ENCODE data around the gene PCDHAC1. TPM values are rescaled to one million over a fixed set of nuclear protein-coding genes. Genes with fewer than 3 reads are reported as not detected.

The PCDHAC1 gene
- total RNA-seq, 1 donor: under 0.01 TPM

DNA sequence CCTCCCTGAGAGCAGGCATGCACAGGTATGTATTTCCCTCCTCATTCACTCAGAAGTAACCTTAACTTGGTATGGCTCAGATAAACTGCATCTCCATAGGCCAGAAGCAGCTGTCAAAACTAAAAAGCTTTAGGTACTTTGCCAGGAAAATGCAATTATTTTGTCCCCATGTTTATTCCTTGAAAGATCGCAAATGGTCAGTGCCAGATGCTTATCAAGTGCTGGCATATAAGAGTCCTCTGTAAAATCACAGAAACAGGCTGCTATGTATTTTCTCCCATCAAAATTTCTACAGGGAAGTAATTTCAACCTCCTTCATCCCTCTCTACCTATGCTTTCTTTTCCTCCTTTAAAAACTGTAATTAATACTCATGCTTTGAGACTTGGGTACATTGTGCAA, 52.9 kb downstream of the PCDHAC1 start:
- no peak for DNase-seq (ENCODE audit: low read depth)
- no peak overlapping the region for H3K4me3 ChIP-seq (ENCODE audit: low read depth, low read length)

More for the DNA sequence above, 52.9 kb downstream of the PCDHAC1 start:
- TF ChIP-seq, protein P1, sequence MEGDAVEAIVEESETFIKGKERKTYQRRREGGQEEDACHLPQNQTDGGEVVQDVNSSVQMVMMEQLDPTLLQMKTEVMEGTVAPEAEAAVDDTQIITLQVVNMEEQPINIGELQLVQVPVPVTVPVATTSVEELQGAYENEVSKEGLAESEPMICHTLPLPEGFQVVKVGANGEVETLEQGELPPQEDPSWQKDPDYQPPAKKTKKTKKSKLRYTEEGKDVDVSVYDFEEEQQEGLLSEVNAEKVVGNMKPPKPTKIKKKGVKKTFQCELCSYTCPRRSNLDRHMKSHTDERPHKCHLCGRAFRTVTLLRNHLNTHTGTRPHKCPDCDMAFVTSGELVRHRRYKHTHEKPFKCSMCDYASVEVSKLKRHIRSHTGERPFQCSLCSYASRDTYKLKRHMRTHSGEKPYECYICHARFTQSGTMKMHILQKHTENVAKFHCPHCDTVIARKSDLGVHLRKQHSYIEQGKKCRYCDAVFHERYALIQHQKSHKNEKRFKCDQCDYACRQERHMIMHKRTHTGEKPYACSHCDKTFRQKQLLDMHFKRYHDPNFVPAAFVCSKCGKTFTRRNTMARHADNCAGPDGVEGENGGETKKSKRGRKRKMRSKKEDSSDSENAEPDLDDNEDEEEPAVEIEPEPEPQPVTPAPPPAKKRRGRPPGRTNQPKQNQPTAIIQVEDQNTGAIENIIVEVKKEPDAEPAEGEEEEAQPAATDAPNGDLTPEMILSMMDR (IDR thresholded peaks at IDR 0.05; ENCODE audit: insufficient read depth, low read depth, low read length): no peak

Small RNA genes lying within 50 kb of the gene (small RNA-seq; reads per million reads assigned to genes)
- not detected for gene AC010223.1

Other genes with a start within 250 kb of the PCDHAC1 start
- 52.2 and 56.4 TPM in 2 replicates for gene HARS1, start 234.9 kb upstream of the PCDHAC1 start, total RNA-seq
- 29.6 and 32.0 TPM in 2 replicates for gene HARS2, start 234.8 kb upstream of the PCDHAC1 start, total RNA-seq
- gene ZMAT2, start 225.9 kb upstream of the PCDHAC1 start, total RNA-seq: 35.1 and 47.1 TPM in 2 replicates
- under 0.01 TPM in 1 of 2 replicates, not detected in the other for gene PCDHA1, start 140.2 kb upstream of the PCDHAC1 start, total RNA-seq
- under 0.01 TPM in 2 replicates for gene PCDHA2, start 131.4 kb upstream of the PCDHAC1 start, total RNA-seq
- gene PCDHA3, start 125.2 kb upstream of the PCDHAC1 start, total RNA-seq: under 0.01 and 0.32 TPM in 2 replicates
- 0.32 and 0.43 TPM in 2 replicates for gene PCDHA4, start 119.2 kb upstream of the PCDHAC1 start, total RNA-seq
- gene PCDHA5, start 104.7 kb upstream of the PCDHAC1 start, total RNA-seq: under 0.01 TPM in 2 replicates
- under 0.01 and 0.43 TPM in 2 replicates for gene PCDHA6, start 98.3 kb upstream of the PCDHAC1 start, total RNA-seq
- 0.32 and 0.86 TPM in 2 replicates for gene PCDHA7, start 92.0 kb upstream of the PCDHAC1 start, total RNA-seq
- gene PCDHA8, start 85.1 kb upstream of the PCDHAC1 start, total RNA-seq: under 0.01 TPM in 2 replicates
- under 0.01 TPM in 2 replicates for gene PCDHA9, start 77.9 kb upstream of the PCDHAC1 start, total RNA-seq
- gene PCDHA10, start 70.4 kb upstream of the PCDHAC1 start, total RNA-seq: under 0.01 TPM in 2 replicates
- under 0.01 TPM in 2 replicates for gene PCDHA11, start 57.3 kb upstream of the PCDHAC1 start, total RNA-seq
- gene PCDHA12, start 51.0 kb upstream of the PCDHAC1 start, total RNA-seq: under 0.01 TPM in 2 replicates
- gene PCDHA13, start 44.2 kb upstream of the PCDHAC1 start, total RNA-seq: under 0.01 TPM in 2 replicates
- under 0.01 TPM in 2 replicates for gene PCDHAC2, start 40.2 kb downstream of the PCDHAC1 start, total RNA-seq
- not detected in 2 replicates for gene PCDHB1, start 125.1 kb downstream of the PCDHAC1 start, total RNA-seq
- under 0.01 and 0.32 TPM in 2 replicates for gene PCDHB2, start 168.3 kb downstream of the PCDHAC1 start, total RNA-seq
- gene PCDHB3, start 174.2 kb downstream of the PCDHAC1 start, total RNA-seq: 0.32 and 0.43 TPM in 2 replicates
- gene PCDHB4, start 195.5 kb downstream of the PCDHAC1 start, total RNA-seq: under 0.01 TPM in 2 replicates
- gene PCDHB5, start 208.9 kb downstream of the PCDHAC1 start, total RNA-seq: under 0.01 and 0.32 TPM in 2 replicates
- under 0.01 TPM in 2 replicates for gene PCDHB6, start 223.8 kb downstream of the PCDHAC1 start, total RNA-seq
- under 0.01 and 0.43 TPM in 2 replicates for gene PCDHB7, start 246.3 kb downstream of the PCDHAC1 start, total RNA-seq

All from fibroblast of villous mesenchyme (primary cell).